GM23338 (cell line): ENCODE results near the gene SP140L. TPM values are rescaled to one million over a fixed set of nuclear protein-coding genes. Genes with fewer than 3 reads are reported as not detected.

Source experiments
- ATAC-seq: fragments of 200-7000 bp; cut with Tn5 transposase; 3 replicates; pipeline ENCODE4 v1.9.1; 2020
- DNase-seq: peaks from one replicate; pipeline ENCODE4 v3.0.0-alpha.2; 2015; ENCODE audit warnings: low spot score
- H2AFZ ChIP-seq: fragments of 200-600 bp; sonication (generic); 2 replicates; pipeline ENCODE4 v1.8.0; 2016; ENCODE audit warnings: antibody characterized with exemption, mild to moderate bottlenecking, moderate library complexity
- H3F3A ChIP-seq: fragments of 200-600 bp; sonication (generic); replicated peaks from 2 replicates; pipeline ENCODE4 v1.8.0; 2017; ENCODE audit warnings: antibody characterized with exemption, mixed run types, low read depth
- H3K27ac ChIP-seq: fragments of 200-600 bp; sonication (generic); 2 replicates; pipeline ENCODE4 v1.6.1; 2016; ENCODE audit warnings: low read depth
- H3K27me3 ChIP-seq: fragments of 200-600 bp; sonication (generic); 2 replicates; pipeline ENCODE4 v1.8.0; 2016; ENCODE audit warnings: mild to moderate bottlenecking, mixed run types, moderate library complexity; ENCODE audit not compliant: insufficient read depth
- H3K36me3 ChIP-seq: fragments of 200-600 bp; sonication (generic); 2 replicates; pipeline ENCODE4 v1.8.0; 2016; ENCODE audit warnings: mild to moderate bottlenecking; ENCODE audit not compliant: insufficient read depth
- H3K4me1 ChIP-seq: fragments of 200-600 bp; sonication (generic); 2 replicates; pipeline ENCODE4 v1.8.0; 2016; ENCODE audit warnings: mild to moderate bottlenecking, moderate library complexity; ENCODE audit not compliant: insufficient read depth
- H3K4me2 ChIP-seq: fragments of 200-600 bp; sonication (generic); 2 replicates; pipeline ENCODE4 v1.7.1; 2017; ENCODE audit warnings: mixed run types
- H3K4me3 ChIP-seq: fragments of 200-600 bp; sonication (generic); 2 replicates; pipeline ENCODE4 v1.6.1; 2016; ENCODE audit warnings: mixed run types
- H3K79me2 ChIP-seq: fragments of 200-600 bp; sonication (generic); replicated peaks from 2 replicates; pipeline ENCODE4 v1.8.0; 2017; ENCODE audit warnings: mild to moderate bottlenecking; ENCODE audit not compliant: insufficient read depth
- H3K9me2 ChIP-seq: fragments of 200-600 bp; sonication (generic); 2 replicates; pipeline ENCODE4 v1.8.0; 2017; ENCODE audit not compliant: insufficient read depth
- H4K20me1 ChIP-seq: fragments of 200-600 bp; sonication (generic); replicated peaks from 2 replicates; pipeline ENCODE4 v1.8.0; 2017; ENCODE audit warnings: mild to moderate bottlenecking; ENCODE audit not compliant: insufficient read depth
- H3K27ac Mint-ChIP-seq: 2 replicates; pipeline ENCODE4 v1.8.0; 2020; ENCODE audit warnings: inconsistent platforms, mild to moderate bottlenecking, moderate library complexity, mixed read lengths
- H3K27me3 Mint-ChIP-seq: 3 replicates; pipeline ENCODE4 v1.8.0; 2022; ENCODE audit warnings: low read depth, mild to moderate bottlenecking, moderate library complexity, mixed read lengths, inconsistent platforms; ENCODE audit not compliant: insufficient read depth, poor library complexity
- H3K36me3 Mint-ChIP-seq: 3 replicates; pipeline ENCODE4 v1.8.0; 2021; ENCODE audit warnings: low read depth, mild to moderate bottlenecking, inconsistent platforms, moderate library complexity, mixed read lengths
- H3K4me1 Mint-ChIP-seq: 3 replicates; pipeline ENCODE4 v1.8.0; 2020; ENCODE audit warnings: mild to moderate bottlenecking, inconsistent platforms, mixed read lengths
- H3K4me3 Mint-ChIP-seq: 3 replicates; pipeline ENCODE4 v1.8.0; 2021; ENCODE audit warnings: moderate library complexity, mild to moderate bottlenecking, inconsistent platforms, mixed read lengths
- H3K9me3 Mint-ChIP-seq: 3 replicates; pipeline ENCODE4 v1.8.0; 2020; ENCODE audit warnings: moderate library complexity, mild to moderate bottlenecking, inconsistent platforms, mixed read lengths
- CREB1 ChIP-seq: fragments of 250-450 bp; sonication (Bioruptor Pico); IDR thresholded peaks from 2 replicates; pipeline ENCODE4 v1.5.0; 2020; ENCODE audit warnings: low read depth, mild to moderate bottlenecking, moderate library complexity
- EZH2 ChIP-seq: fragments of 200-600 bp; sonication (generic); IDR thresholded peaks from one replicate; pipeline ENCODE4 v1.8.0; 2017; ENCODE audit warnings: antibody characterized with exemption, mild to moderate bottlenecking, low read depth; ENCODE audit not compliant: unreplicated experiment
- EZH2phosphoT487 ChIP-seq: fragments of 200-600 bp; sonication (generic); IDR thresholded peaks from one replicate; pipeline ENCODE4 v1.8.1; 2018; ENCODE audit warnings: antibody characterized with exemption; ENCODE audit not compliant: unreplicated experiment
- JUNB ChIP-seq: IDR thresholded peaks from one replicate; pipeline ENCODE4 v1.6.1; 2016; ENCODE audit warnings: antibody characterized with exemption; ENCODE audit not compliant: unreplicated experiment
- NANOG ChIP-seq: IDR thresholded peaks from 2 replicates; pipeline ENCODE4 v1.6.1; 2016; ENCODE audit warnings: antibody characterized with exemption, borderline replicate concordance
- POLR2AphosphoS5 ChIP-seq: IDR thresholded peaks from 2 replicates; pipeline ENCODE4 v1.6.1; 2016; ENCODE audit warnings: antibody characterized with exemption, low read depth
- STAT1 ChIP-seq: IDR thresholded peaks from one replicate; pipeline ENCODE4 v1.6.1; 2016; ENCODE audit warnings: antibody characterized with exemption; ENCODE audit not compliant: unreplicated experiment
- ZNF114 ChIP-seq: fragments of 250-450 bp; sonication (Bioruptor Pico); IDR thresholded peaks from 2 replicates; pipeline ENCODE4 v1.5.0; 2020; ENCODE audit warnings: mild to moderate bottlenecking, moderate library complexity
- ZNF331 ChIP-seq: fragments of 250-450 bp; sonication (Bioruptor Pico); IDR thresholded peaks from 2 replicates; pipeline ENCODE4 v1.5.0; 2020; ENCODE audit warnings: low read depth, mild to moderate bottlenecking, moderate library complexity
- polyA plus RNA-seq: library from polyadenylated mRNA; unstranded; fragments of >200 nt; fragmentation: Nextera tagmentation; extraction: Ambion mirVana; gene quantifications from 2 replicates; pipeline ENCODE4 v1.2.1, GENCODE V29; 2016
- total RNA-seq: library from RNA; depleted of rRNA; stranded (reverse); fragments of >200 nt; shearing (Covaris generic); gene quantifications from 2 replicates; pipeline ENCODE4 v1.2.3, GENCODE V29; 2014
- TF ChIP-seq, protein P1 (sequence below): IDR thresholded peaks from 2 replicates; pipeline ENCODE4 v1.6.1; 2016; ENCODE audit warnings: antibody characterized with exemption
- TF ChIP-seq, protein P2 (sequence below): IDR thresholded peaks from one replicate; pipeline ENCODE4 v1.6.1; 2018; ENCODE audit warnings: antibody characterized with exemption; ENCODE audit not compliant: unreplicated experiment
- TF ChIP-seq, protein P3 (sequence below), 2 experiments: fragments of 200-600 bp in 1 of 2; sonication (generic) in 1 of 2; conservative IDR thresholded peaks; 2 replicates each; pipeline versions ENCODE4 v1.5.1 to v1.6.1; 2016 to 2017; ENCODE audit warnings: antibody characterized with exemption in 2 of 2, low read depth in 2 of 2, mild to moderate bottlenecking in 2 of 2, moderate library complexity in 1 of 2
- TF ChIP-seq, protein P4 (sequence below): fragments of 250-450 bp; sonication (Bioruptor Pico); IDR thresholded peaks from 2 replicates; pipeline ENCODE4 v1.5.0; 2020; ENCODE audit warnings: mild to moderate bottlenecking, moderate library complexity

SP140L gene
- total and polyA plus RNA-seq, 2 experiments from 2014 or later: 1.3 to 1.7 TPM

DNA sequence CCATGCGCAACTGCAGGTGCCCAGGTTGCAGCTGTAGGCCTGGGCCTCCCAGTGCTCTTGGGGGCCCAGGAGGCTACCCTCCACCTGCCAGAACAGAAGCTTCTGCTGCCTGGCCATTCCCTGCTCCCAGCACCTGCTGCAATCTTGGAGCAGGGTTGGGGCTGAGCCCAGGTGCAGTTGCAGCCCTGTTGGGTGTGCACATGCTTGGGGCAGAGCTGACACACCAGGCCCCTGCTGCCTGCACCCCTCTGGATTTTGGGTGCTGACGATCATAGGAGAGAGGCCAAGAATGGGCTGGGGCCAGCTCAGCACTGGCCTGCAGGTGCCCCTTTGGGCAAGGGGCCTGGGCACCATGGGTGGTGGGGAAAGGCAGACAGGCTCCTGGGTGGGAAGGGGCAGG lies 20.5 kb upstream of the SP140L start:
- Histone ChIP-seq H3K4me3 (no peak overlapping the region), H3F3A (no peaks in the 10 kb centered on the region), H3K27me3 (no peaks in the 10 kb centered on the region), H4K20me1 (no peaks in the 10 kb centered on the region), H3K27ac (no peak overlapping the region), H2AFZ (no peak overlapping the region), H3K79me2 (no peaks in the 10 kb centered on the region), H3K4me2 (no peak overlapping the region), H3K9me2 (peaks cover 5% of the 10 kb centered on the region; the same call in 1 of the 2 replicates), H3K4me1 (0 out of 2 replicates have a peak, but pooled peaks cover under 1% of the 10 kb centered on the region), H3K36me3 (no peaks in the 10 kb centered on the region)
- no peak for ATAC-seq
- no peak overlapping the region for H3K27ac Mint-ChIP-seq
- no peak for TF ChIP-seq JUNB
- TF ChIP-seq, protein P1, sequence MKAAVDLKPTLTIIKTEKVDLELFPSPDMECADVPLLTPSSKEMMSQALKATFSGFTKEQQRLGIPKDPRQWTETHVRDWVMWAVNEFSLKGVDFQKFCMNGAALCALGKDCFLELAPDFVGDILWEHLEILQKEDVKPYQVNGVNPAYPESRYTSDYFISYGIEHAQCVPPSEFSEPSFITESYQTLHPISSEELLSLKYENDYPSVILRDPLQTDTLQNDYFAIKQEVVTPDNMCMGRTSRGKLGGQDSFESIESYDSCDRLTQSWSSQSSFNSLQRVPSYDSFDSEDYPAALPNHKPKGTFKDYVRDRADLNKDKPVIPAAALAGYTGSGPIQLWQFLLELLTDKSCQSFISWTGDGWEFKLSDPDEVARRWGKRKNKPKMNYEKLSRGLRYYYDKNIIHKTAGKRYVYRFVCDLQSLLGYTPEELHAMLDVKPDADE: no peak
- no peak for TF ChIP-seq EZH2
- TF ChIP-seq CREB1 (CRISPR knock-in tag): no peak
- no peak for TF ChIP-seq ZNF114 (CRISPR knock-in tag)
- TF ChIP-seq, protein P2, sequence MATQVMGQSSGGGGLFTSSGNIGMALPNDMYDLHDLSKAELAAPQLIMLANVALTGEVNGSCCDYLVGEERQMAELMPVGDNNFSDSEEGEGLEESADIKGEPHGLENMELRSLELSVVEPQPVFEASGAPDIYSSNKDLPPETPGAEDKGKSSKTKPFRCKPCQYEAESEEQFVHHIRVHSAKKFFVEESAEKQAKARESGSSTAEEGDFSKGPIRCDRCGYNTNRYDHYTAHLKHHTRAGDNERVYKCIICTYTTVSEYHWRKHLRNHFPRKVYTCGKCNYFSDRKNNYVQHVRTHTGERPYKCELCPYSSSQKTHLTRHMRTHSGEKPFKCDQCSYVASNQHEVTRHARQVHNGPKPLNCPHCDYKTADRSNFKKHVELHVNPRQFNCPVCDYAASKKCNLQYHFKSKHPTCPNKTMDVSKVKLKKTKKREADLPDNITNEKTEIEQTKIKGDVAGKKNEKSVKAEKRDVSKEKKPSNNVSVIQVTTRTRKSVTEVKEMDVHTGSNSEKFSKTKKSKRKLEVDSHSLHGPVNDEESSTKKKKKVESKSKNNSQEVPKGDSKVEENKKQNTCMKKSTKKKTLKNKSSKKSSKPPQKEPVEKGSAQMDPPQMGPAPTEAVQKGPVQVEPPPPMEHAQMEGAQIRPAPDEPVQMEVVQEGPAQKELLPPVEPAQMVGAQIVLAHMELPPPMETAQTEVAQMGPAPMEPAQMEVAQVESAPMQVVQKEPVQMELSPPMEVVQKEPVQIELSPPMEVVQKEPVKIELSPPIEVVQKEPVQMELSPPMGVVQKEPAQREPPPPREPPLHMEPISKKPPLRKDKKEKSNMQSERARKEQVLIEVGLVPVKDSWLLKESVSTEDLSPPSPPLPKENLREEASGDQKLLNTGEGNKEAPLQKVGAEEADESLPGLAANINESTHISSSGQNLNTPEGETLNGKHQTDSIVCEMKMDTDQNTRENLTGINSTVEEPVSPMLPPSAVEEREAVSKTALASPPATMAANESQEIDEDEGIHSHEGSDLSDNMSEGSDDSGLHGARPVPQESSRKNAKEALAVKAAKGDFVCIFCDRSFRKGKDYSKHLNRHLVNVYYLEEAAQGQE: no peak
- no peak for TF ChIP-seq NANOG
- TF ChIP-seq, protein P3, sequence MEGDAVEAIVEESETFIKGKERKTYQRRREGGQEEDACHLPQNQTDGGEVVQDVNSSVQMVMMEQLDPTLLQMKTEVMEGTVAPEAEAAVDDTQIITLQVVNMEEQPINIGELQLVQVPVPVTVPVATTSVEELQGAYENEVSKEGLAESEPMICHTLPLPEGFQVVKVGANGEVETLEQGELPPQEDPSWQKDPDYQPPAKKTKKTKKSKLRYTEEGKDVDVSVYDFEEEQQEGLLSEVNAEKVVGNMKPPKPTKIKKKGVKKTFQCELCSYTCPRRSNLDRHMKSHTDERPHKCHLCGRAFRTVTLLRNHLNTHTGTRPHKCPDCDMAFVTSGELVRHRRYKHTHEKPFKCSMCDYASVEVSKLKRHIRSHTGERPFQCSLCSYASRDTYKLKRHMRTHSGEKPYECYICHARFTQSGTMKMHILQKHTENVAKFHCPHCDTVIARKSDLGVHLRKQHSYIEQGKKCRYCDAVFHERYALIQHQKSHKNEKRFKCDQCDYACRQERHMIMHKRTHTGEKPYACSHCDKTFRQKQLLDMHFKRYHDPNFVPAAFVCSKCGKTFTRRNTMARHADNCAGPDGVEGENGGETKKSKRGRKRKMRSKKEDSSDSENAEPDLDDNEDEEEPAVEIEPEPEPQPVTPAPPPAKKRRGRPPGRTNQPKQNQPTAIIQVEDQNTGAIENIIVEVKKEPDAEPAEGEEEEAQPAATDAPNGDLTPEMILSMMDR (conservative IDR thresholded peaks at IDR 0.05; ENCODE audit: low read depth in 2 of 2): no peak
- TF ChIP-seq EZH2phosphoT487: no peak
- TF ChIP-seq STAT1: no peak
- TF ChIP-seq, protein P4, sequence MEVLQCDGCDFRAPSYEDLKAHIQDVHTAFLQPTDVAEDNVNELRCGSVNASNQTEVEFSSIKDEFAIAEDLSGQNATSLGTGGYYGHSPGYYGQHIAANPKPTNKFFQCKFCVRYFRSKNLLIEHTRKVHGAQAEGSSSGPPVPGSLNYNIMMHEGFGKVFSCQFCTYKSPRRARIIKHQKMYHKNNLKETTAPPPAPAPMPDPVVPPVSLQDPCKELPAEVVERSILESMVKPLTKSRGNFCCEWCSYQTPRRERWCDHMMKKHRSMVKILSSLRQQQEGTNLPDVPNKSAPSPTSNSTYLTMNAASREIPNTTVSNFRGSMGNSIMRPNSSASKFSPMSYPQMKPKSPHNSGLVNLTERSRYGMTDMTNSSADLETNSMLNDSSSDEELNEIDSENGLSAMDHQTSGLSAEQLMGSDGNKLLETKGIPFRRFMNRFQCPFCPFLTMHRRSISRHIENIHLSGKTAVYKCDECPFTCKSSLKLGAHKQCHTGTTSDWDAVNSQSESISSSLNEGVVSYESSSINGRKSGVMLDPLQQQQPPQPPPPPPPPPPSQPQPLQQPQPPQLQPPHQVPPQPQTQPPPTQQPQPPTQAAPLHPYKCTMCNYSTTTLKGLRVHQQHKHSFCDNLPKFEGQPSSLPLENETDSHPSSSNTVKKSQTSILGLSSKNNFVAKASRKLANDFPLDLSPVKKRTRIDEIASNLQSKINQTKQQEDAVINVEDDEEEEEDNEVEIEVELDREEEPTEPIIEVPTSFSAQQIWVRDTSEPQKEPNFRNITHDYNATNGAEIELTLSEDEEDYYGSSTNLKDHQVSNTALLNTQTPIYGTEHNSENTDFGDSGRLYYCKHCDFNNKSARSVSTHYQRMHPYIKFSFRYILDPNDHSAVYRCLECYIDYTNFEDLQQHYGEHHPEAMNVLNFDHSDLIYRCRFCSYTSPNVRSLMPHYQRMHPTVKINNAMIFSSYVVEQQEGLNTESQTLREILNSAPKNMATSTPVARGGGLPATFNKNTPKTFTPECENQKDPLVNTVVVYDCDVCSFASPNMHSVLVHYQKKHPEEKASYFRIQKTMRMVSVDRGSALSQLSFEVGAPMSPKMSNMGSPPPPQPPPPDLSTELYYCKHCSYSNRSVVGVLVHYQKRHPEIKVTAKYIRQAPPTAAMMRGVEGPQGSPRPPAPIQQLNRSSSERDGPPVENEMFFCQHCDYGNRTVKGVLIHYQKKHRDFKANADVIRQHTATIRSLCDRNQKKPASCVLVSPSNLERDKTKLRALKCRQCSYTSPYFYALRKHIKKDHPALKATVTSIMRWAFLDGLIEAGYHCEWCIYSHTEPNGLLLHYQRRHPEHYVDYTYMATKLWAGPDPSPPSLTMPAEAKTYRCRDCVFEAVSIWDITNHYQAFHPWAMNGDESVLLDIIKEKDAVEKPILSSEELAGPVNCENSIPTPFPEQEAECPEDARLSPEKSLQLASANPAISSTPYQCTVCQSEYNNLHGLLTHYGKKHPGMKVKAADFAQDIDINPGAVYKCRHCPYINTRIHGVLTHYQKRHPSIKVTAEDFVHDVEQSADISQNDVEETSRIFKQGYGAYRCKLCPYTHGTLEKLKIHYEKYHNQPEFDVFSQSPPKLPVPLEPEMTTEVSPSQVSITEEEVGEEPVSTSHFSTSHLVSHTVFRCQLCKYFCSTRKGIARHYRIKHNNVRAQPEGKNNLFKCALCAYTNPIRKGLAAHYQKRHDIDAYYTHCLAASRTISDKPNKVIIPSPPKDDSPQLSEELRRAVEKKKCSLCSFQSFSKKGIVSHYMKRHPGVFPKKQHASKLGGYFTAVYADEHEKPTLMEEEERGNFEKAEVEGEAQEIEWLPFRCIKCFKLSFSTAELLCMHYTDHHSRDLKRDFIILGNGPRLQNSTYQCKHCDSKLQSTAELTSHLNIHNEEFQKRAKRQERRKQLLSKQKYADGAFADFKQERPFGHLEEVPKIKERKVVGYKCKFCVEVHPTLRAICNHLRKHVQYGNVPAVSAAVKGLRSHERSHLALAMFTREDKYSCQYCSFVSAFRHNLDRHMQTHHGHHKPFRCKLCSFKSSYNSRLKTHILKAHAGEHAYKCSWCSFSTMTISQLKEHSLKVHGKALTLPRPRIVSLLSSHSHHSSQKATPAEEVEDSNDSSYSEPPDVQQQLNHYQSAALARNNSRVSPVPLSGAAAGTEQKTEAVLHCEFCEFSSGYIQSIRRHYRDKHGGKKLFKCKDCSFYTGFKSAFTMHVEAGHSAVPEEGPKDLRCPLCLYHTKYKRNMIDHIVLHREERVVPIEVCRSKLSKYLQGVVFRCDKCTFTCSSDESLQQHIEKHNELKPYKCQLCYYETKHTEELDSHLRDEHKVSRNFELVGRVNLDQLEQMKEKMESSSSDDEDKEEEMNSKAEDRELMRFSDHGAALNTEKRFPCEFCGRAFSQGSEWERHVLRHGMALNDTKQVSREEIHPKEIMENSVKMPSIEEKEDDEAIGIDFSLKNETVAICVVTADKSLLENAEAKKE (CRISPR knock-in tag): no peak
- no peak for TF ChIP-seq ZNF331 (CRISPR knock-in tag)
- no peak for TF ChIP-seq POLR2AphosphoS5
- H3K27me3 Mint-ChIP-seq: peaks cover 12% of the 10 kb centered on the region
- peaks cover 9% of the 10 kb centered on the region for H3K36me3 Mint-ChIP-seq
- no peak overlapping the region for H3K4me3 Mint-ChIP-seq
- no peak for DNase-seq
- H3K4me1 Mint-ChIP-seq: peaks cover under 1% of the 10 kb centered on the region
- peaks cover 29% of the 10 kb centered on the region for H3K9me3 Mint-ChIP-seq
